PC-9 (cell line): ENCODE measurements around the gene IMPG2.

Source experiments
- CTCF ChIP-seq: fragments of 200-600 bp; sonication (generic); conservative IDR thresholded peaks from 2 replicates; pipeline ENCODE4 v1.6.1; 2017; ENCODE audit warnings: mixed run types, antibody characterized with exemption, mild to moderate bottlenecking, moderate library complexity
- EZH2 ChIP-seq: fragments of 200-600 bp; sonication (generic); IDR thresholded peaks from 2 replicates; pipeline ENCODE4 v1.8.0; 2017; ENCODE audit warnings: antibody characterized with exemption, low read depth

GRCh38 chr3:101219842-101220560, 100.4 kb downstream of the IMPG2 start:
- TF ChIP-seq CTCF (no peak), EZH2 (no peak)
